ENCODE data around the gene DDB1.

Gene DDB1

GRCh38 chr11:61356706-61357105, 23.8 kb upstream of the DDB1 start:
- no peak for DNase-seq (ENCODE audit: low read depth, low spot score)

- DNase-seq (ENCODE audit: low read depth, low spot score): no peak
These were observed 21.3 kb upstream of the DDB1 start for GRCh38 chr11:61354208-61354607.

- DNase-seq (ENCODE audit: low read depth, low spot score): no peak
These were observed 20.5 kb upstream of the DDB1 start for GRCh38 chr11:61353131-61354067.

- no peak for DNase-seq (ENCODE audit: low read depth, low spot score)
These were observed 19.1 kb upstream of the DDB1 start for GRCh38 chr11:61352038-61352437.

GRCh38 chr11:61350803-61351202, 17.9 kb upstream of the DDB1 start:
- no peak for DNase-seq (ENCODE audit: low read depth, low spot score)

GRCh38 chr11:61350336-61350735, 17.4 kb upstream of the DDB1 start:
- no peak for DNase-seq (ENCODE audit: low read depth, low spot score)

- DNase-seq (ENCODE audit: low read depth, low spot score): no peak
These were observed 17.0 kb upstream of the DDB1 start for GRCh38 chr11:61349916-61350315.

- DNase-seq (ENCODE audit: low read depth, low spot score): no peak
These were observed 16.4 kb upstream of the DDB1 start for GRCh38 chr11:61349189-61349751.

GRCh38 chr11:61347916-61348461, 15.1 kb upstream of the DDB1 start:
- DNase-seq (ENCODE audit: low read depth, low spot score): no peak

GRCh38 chr11:61345954-61346843, 13.3 kb upstream of the DDB1 start:
- no peak for DNase-seq (ENCODE audit: low read depth, low spot score)

- no peak for DNase-seq (ENCODE audit: low read depth, low spot score)
These were observed 12.3 kb upstream of the DDB1 start for GRCh38 chr11:61345170-61345610.

GRCh38 chr11:61343792-61344745, 11.2 kb upstream of the DDB1 start:
- no peak for DNase-seq (ENCODE audit: low read depth, low spot score)

- no peak for DNase-seq (ENCODE audit: low read depth, low spot score)
These were observed 9.4 kb upstream of the DDB1 start for GRCh38 chr11:61342207-61342803.

- no peak for DNase-seq (ENCODE audit: low read depth, low spot score)
These were observed 8.8 kb upstream of the DDB1 start for GRCh38 chr11:61341706-61342105.

GRCh38 chr11:61340979-61341378, 8.1 kb upstream of the DDB1 start:
- no peak for DNase-seq (ENCODE audit: low read depth, low spot score)

- DNase-seq (ENCODE audit: low read depth, low spot score): no peak
These were observed 6.6 kb upstream of the DDB1 start for GRCh38 chr11:61339490-61339878.

GRCh38 chr11:61338783-61339489, 6.0 kb upstream of the DDB1 start:
- no peak for DNase-seq (ENCODE audit: low read depth, low spot score)

- no peak for DNase-seq (ENCODE audit: low read depth, low spot score)
These were observed 5.0 kb upstream of the DDB1 start for GRCh38 chr11:61337706-61338470.

Measured in astrocyte of the hippocampus (primary cell).